LNCAP (cell line): ENCODE measurements around the gene TRAPPC2L.
A peak's percentile ranks its signal among the peaks of the same experiment; 100 is the strongest.

Source experiments
- CTCF ChIP-seq: fragments of 450-650 bp; IDR thresholded peaks from 2 replicates; pipeline ENCODE4 v1.5.1; 2017; ENCODE audit warnings: mild to moderate bottlenecking

Gene TRAPPC2L

GRCh38 chr16:88810912-88811768 is 45.8 kb upstream of the TRAPPC2L start:
- no peak for TF ChIP-seq CTCF

- peak; percentile 34; the same call in 1 of the 2 replicates for TF ChIP-seq CTCF
Observed at GRCh38 chr16:88811769-88812512, 45.0 kb upstream of the TRAPPC2L start, which contains the start of gene APRT. APRT (minus strand) TSS chr16:88811928; CDS start chr16:88811899, 29 bp downstream.

- TF ChIP-seq CTCF, result peak; percentile 23; the same call in 1 of the 2 replicates
Observed at GRCh38 chr16:88812513-88813268, 44.2 kb upstream of the TRAPPC2L start.

GRCh38 chr16:88813269-88814143 is 43.4 kb upstream of the TRAPPC2L start:
- TF ChIP-seq CTCF, result no peak

- no peak for TF ChIP-seq CTCF
Observed at GRCh38 chr16:88814144-88814502, 42.8 kb upstream of the TRAPPC2L start.

GRCh38 chr16:88815227-88815626 is 41.7 kb upstream of the TRAPPC2L start:
- TF ChIP-seq CTCF, result no peak
